ENCODE measurements around the gene PDZRN3.

- TF ChIP-seq ZNF564 (CRISPR knock-in tag; IDR thresholded peaks at IDR 0.05) = no peak
- no peak for TF ChIP-seq ZBTB40 (IDR thresholded peaks at IDR 0.05)
- TF ChIP-seq ZBTB40 (CRISPR knock-in tag; IDR thresholded peaks at IDR 0.05) = no peak
- no peak for TF ChIP-seq ZNF878 (CRISPR knock-in tag; IDR thresholded peaks at IDR 0.05)
- TF ChIP-seq SIN3A (IDR thresholded peaks at IDR 0.05; ENCODE audit: borderline replicate concordance, low read depth, low read length) = no peak
- no peak for TF ChIP-seq POLR2A (IDR thresholded peaks at IDR 0.05; ENCODE audit: insufficient read depth in 1 of 2, low read depth in 2 of 2, low read length in 2 of 2)
- no peak for TF ChIP-seq TAF1 (CRISPR knock-in tag; IDR thresholded peaks at IDR 0.05)
- TF ChIP-seq ZBTB3 (CRISPR knock-in tag; IDR thresholded peaks at IDR 0.05; ENCODE audit: borderline replicate concordance, low read depth) = no peak
- TF ChIP-seq NBN (conservative IDR thresholded peaks at IDR 0.05) = no peak
- no peak for TF ChIP-seq ERF (CRISPR knock-in tag; IDR thresholded peaks at IDR 0.05)
- TF ChIP-seq TARDBP (CRISPR knock-in tag; IDR thresholded peaks at IDR 0.05) = no peak
- no peak for TF ChIP-seq USF2 (IDR thresholded peaks at IDR 0.05; ENCODE audit: low read depth, low read length)
- no peak for TF ChIP-seq USF2 (CRISPR knock-in tag; IDR thresholded peaks at IDR 0.05; ENCODE audit: borderline replicate concordance)
- TF ChIP-seq SMAD1 (CRISPR knock-in tag; IDR thresholded peaks at IDR 0.05; ENCODE audit: borderline replicate concordance, low read depth) = no peak
- no peak for TF ChIP-seq MZF1 (CRISPR knock-in tag; IDR thresholded peaks at IDR 0.05; ENCODE audit: borderline replicate concordance)
Observed at GRCh38 chr3:73552700-73553099, 72.0 kb downstream of the PDZRN3 start.

Measured in HepG2 (cell line).